Astrocyte (in vitro differentiated cells and primary cell): ENCODE data around the gene FAM185A.
"Not testable (repeated sequence)": the region's sequence is repeated elsewhere in the genome, so short reads cannot be mapped to it uniquely, and the experiment has no call there.

Experiments
- CTCF ChIP-seq: IDR thresholded peaks from 2 replicates; pipeline ENCODE4 v1.5.1; 2011; ENCODE audit warnings: low read depth, mild to moderate bottlenecking, inconsistent platforms, low read length, moderate library complexity; ENCODE audit not compliant: insufficient read depth
- EZH2 ChIP-seq: IDR thresholded peaks from 2 replicates; pipeline ENCODE4 v1.6.1; 2012; ENCODE audit warnings: mild to moderate bottlenecking, low read length, inconsistent platforms; ENCODE audit not compliant: insufficient read depth

- not testable (repeated sequence) for TF ChIP-seq EZH2, CTCF
Measured at GRCh38 chr7:102742002-102742771, 6.6 kb upstream of the FAM185A start.
